H1 (cell line): ENCODE data around the gene KRCC1. TPM values are rescaled to one million over a fixed set of nuclear protein-coding genes. Genes with fewer than 3 reads are reported as not detected.

Experiments
- SIRT6 ChIP-seq: IDR thresholded peaks from one replicate; pipeline ENCODE4 v1.7.1; 2012; ENCODE audit warnings: low read length, inconsistent platforms
- SP4 ChIP-seq: IDR thresholded peaks from 2 replicates; pipeline ENCODE4 v1.6.1; 2012; ENCODE audit warnings: low read length, inconsistent platforms
- polyA plus RNA-seq, 7 experiments: library from polyadenylated mRNA; depleted of rRNA in 3 of 7; stranded (reverse) in 5 of 7; unstranded in 2 of 7; fragments of >200 nt in 5 of 7; fragments of 200-250 nt in 2 of 7; gene quantifications; 1 replicate in 5 of 7; 2 replicates in 1 of 7; 4 replicates in 1 of 7; pipeline versions ENCODE4 v1.2.1 to v1.2.3, GENCODE V29; 2011 to 2013; ENCODE audit warnings: missing spikeins in 2 of 7, mixed read lengths in 2 of 7
- total RNA-seq: library from RNA; stranded (reverse); fragmentation: NEBNext Ultra II Directional; extraction: Animal tissue kit (Norgen Biotek cat#: 25700); gene quantifications from 2 replicates; pipeline ENCODE4 v1.2.1, GENCODE V29; 2021

Gene KRCC1
- total and polyA plus RNA-seq, 2 of the 8 experiments (the other 6 are each of a cell fraction or from before 2014, with no cell fraction given): 5.1 to 8.5 TPM

DNA sequence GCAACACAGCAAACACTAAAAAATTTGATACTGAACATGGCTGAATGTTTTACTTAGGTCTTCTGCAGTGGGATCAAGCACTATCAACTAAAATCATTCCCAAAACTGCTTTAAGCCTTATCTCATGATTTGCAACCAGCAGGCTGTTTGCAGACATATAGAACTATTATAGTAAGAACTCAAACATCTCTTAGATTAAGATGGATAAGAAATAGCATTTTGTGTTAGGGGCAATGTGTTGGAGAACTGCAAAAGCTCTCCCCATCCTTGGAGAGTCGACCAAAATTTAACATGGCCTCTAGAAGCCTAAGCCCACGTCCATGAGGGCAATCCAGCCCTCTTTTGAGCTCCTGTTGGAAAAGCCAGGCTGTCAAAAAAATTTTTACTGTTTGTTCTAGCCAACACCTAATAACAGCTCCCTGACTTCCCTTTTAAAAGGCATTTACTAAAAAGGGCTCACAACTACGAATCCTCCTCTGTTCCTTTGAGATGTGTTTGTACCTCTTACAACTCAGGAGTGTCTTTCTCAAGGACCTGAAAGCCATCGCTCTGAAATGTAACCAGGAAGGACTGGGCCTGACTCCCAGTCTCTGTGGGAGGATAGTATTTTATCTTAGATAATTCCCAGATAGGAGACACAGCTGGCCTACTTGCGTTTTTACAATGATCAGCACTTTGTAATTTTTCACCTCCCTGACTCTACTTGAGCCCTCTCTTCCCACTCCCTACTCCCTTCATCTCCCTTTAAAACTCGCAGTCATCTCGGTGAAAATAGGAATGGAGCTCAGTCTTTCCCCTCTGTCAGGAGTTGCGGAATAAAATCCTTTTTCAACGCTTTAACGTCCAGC, 1.4 kb downstream of the KRCC1 start (continued):
- TF ChIP-seq SIRT6 (no peak), SP4 (no peak)
